ENCODE data around the gene GTPBP10.

GRCh38 chr7:90404777-90405176, 58.3 kb downstream of the GTPBP10 start:
- no peak for TF ChIP-seq EZH2 (IDR thresholded peaks at IDR 0.05; ENCODE audit: low read length, unreplicated experiment)
- TF ChIP-seq CTCF (conservative IDR thresholded peaks at IDR 0.05; ENCODE audit: low read depth, low read length), result no peak
- no peak for TF ChIP-seq EZH2phosphoT487 (IDR thresholded peaks at IDR 0.05; ENCODE audit: borderline replicate concordance, low read length)

Data from PC-3 (cell line).